PC-9 (cell line): Measurements from ENCODE around the gene PBX1. TPM values are rescaled to one million over a fixed set of nuclear protein-coding genes. Genes with fewer than 3 reads are reported as not detected.

ENCODE experiments used
- BruUV-seq: library from RNA; stranded (reverse); fragments of 400-500 nt; replicated peaks from 2 replicates; lab custom pipeline; 2021; lab: Mats Ljungman, UMichigan
- CTCF ChIA-PET: fragments of 300-600 bp; sonication (Branson Sonifier 250); formaldehyde crosslinking; loops from one replicate; lab custom pipeline; 2022; ENCODE audit warnings: antibody characterized with exemption; lab: Charles Lee
- POLR2A ChIA-PET: fragments of 300-600 bp; sonication (Branson Sonifier 250); formaldehyde crosslinking; loops from one replicate; lab custom pipeline; 2022; ENCODE audit warnings: antibody characterized with exemption; ENCODE audit not compliant: unreplicated experiment; lab: Charles Lee
- DNase-seq, 2 experiments: peaks; one replicate each; pipeline versions ENCODE4 v3.0.0 to v3.0.0-alpha.2; 2015 to 2022; ENCODE audit warnings: mixed read lengths in 1 of 2
- H2AFZ ChIP-seq: fragments of 200-600 bp; sonication (generic); 2 replicates; pipeline ENCODE4 v1.8.1; 2017; ENCODE audit warnings: antibody characterized with exemption
- H3F3A ChIP-seq: fragments of 200-600 bp; sonication (generic); 2 replicates; pipeline ENCODE4 v1.8.1; 2017; ENCODE audit warnings: antibody characterized with exemption, mild to moderate bottlenecking, low read depth; ENCODE audit not compliant: insufficient read depth
- H3K27ac ChIP-seq: fragments of 200-600 bp; sonication (generic); 2 replicates; pipeline ENCODE4 v1.6.1; 2016; ENCODE audit warnings: mixed run types
- H3K27me3 ChIP-seq: fragments of 200-600 bp; sonication (generic); 2 replicates; pipeline ENCODE4 v1.6.1; 2016; ENCODE audit warnings: low read depth, mixed run types; ENCODE audit not compliant: insufficient read depth
- H3K36me3 ChIP-seq: fragments of 200-600 bp; sonication (generic); 2 replicates; pipeline ENCODE4 v1.6.1; 2016; ENCODE audit warnings: low read depth, mixed run types
- H3K4me1 ChIP-seq: fragments of 200-600 bp; sonication (generic); replicated peaks from 2 replicates; pipeline ENCODE4 v1.6.1; 2016; ENCODE audit warnings: mixed run types; ENCODE audit not compliant: insufficient read depth
- H3K4me2 ChIP-seq: fragments of 200-600 bp; sonication (generic); 2 replicates; pipeline ENCODE4 v1.6.1; 2017; ENCODE audit warnings: mixed run types
- H3K4me3 ChIP-seq: fragments of 200-600 bp; sonication (generic); 2 replicates; pipeline ENCODE4 v1.6.1; 2016; ENCODE audit warnings: mixed run types
- H3K79me2 ChIP-seq: fragments of 200-600 bp; sonication (generic); 2 replicates; pipeline ENCODE4 v1.6.1; 2017; ENCODE audit warnings: low read depth, mixed run types
- H3K9me2 ChIP-seq: fragments of 200-600 bp; sonication (generic); 2 replicates; pipeline ENCODE4 v1.8.1; 2017; ENCODE audit warnings: mild to moderate bottlenecking; ENCODE audit not compliant: insufficient read depth
- H3K9me3 ChIP-seq: fragments of 200-600 bp; sonication (generic); 2 replicates; pipeline ENCODE4 v1.8.1; 2016; ENCODE audit warnings: low read depth; ENCODE audit not compliant: insufficient read depth
- H4K20me1 ChIP-seq: fragments of 200-600 bp; sonication (generic); 2 replicates; pipeline ENCODE4 v1.8.1; 2017; ENCODE audit not compliant: insufficient read depth
- CTCF ChIP-seq: fragments of 200-600 bp; sonication (generic); conservative IDR thresholded peaks from 2 replicates; pipeline ENCODE4 v1.6.1; 2017; ENCODE audit warnings: mixed run types, antibody characterized with exemption, mild to moderate bottlenecking, moderate library complexity
- EZH2 ChIP-seq: fragments of 200-600 bp; sonication (generic); IDR thresholded peaks from 2 replicates; pipeline ENCODE4 v1.8.0; 2017; ENCODE audit warnings: antibody characterized with exemption, low read depth
- intact Hi-C: fragments of 100-400 bp; cut with micrococcal nuclease; formaldehyde crosslinking; loops from one replicate; pipeline ENCODE4 v1.10.0; 2022; ENCODE audit not compliant: unreplicated experiment
- total RNA-seq: library from RNA; stranded (reverse); gene quantifications from 2 replicates; pipeline ENCODE4 v1.2.3, GENCODE V29; 2021

Gene PBX1
- total RNA-seq, 1 experiment from 2014 or later, result 57.7 TPM

GRCh38 chr1:164592634-164593033 is 33.6 kb downstream of the PBX1 start:
- H3K4me3 ChIP-seq, result no peak overlapping the region
- BruUV-seq, result no TSS peak
- no peak for TF ChIP-seq CTCF
- no peak for TF ChIP-seq EZH2
- H3K9me2 ChIP-seq, result no peaks in the 10 kb centered on the region
- peaks cover 54% of the 10 kb centered on the region for H3K4me1 ChIP-seq
- CTCF ChIA-PET, result no interaction called here
- peak overlapping the region; percentile 44 for H3K4me2 ChIP-seq
- H3K79me2 ChIP-seq, result peaks cover 29% of the 10 kb centered on the region
- intact Hi-C loops, result loop anchor here (1.0 kb wide), 1 partner anchor 10 kb away; no protein-coding TSS in a partner anchor
- H3K27me3 ChIP-seq, result no peaks in the 10 kb centered on the region
- H2AFZ ChIP-seq, result no peak overlapping the region
- POLR2A ChIA-PET, result no interaction called here
- H4K20me1 ChIP-seq, result no peaks in the 10 kb centered on the region
- peak overlapping the region; percentile 49; the same call in 1 of the 2 replicates for H3K27ac ChIP-seq
- peaks cover 15% of the 10 kb centered on the region; the same call in 1 of the 2 replicates for H3F3A ChIP-seq
- no peaks in the 10 kb centered on the region for H3K9me3 ChIP-seq
- no peak for DNase-seq
- H3K36me3 ChIP-seq, result peaks cover 11% of the 10 kb centered on the region

- Histone ChIP-seq H3K27ac (no peak overlapping the region), H3F3A (peaks cover 20% of the 10 kb centered on the region), H4K20me1 (no peaks in the 10 kb centered on the region), H3K36me3 (peaks cover 11% of the 10 kb centered on the region), H3K9me2 (no peaks in the 10 kb centered on the region), H3K27me3 (no peaks in the 10 kb centered on the region), H2AFZ (no peak overlapping the region), H3K79me2 (peaks cover 37% of the 10 kb centered on the region), H3K4me2 (no peak overlapping the region), H3K4me3 (no peak overlapping the region), H3K9me3 (no peaks in the 10 kb centered on the region), H3K4me1 (peaks cover 67% of the 10 kb centered on the region)
- intact Hi-C loops, result no loop called here
- POLR2A ChIA-PET, result interaction anchor here (0.6 kb wide), 1 partner anchor 412 kb away, joined by 3 read pairs; no protein-coding TSS in a partner anchor
- TF ChIP-seq CTCF, result no peak
- no peak for DNase-seq
- CTCF ChIA-PET, result no interaction called here
- BruUV-seq, result no TSS peak
These were observed 36.2 kb downstream of the PBX1 start for GRCh38 chr1:164595212-164595611.

- Histone ChIP-seq H3K36me3 (peaks cover 11% of the 10 kb centered on the region), H3K27me3 (no peaks in the 10 kb centered on the region), H3K27ac (no peak overlapping the region), H3F3A (peaks cover 19% of the 10 kb centered on the region), H3K4me3 (no peak overlapping the region), H3K4me1 (peaks cover 67% of the 10 kb centered on the region), H4K20me1 (no peaks in the 10 kb centered on the region), H3K9me3 (no peaks in the 10 kb centered on the region), H2AFZ (no peak overlapping the region), H3K9me2 (no peaks in the 10 kb centered on the region), H3K4me2 (no peak overlapping the region), H3K79me2 (peaks cover 37% of the 10 kb centered on the region)
- BruUV-seq, result no TSS peak
- no peak for TF ChIP-seq CTCF
- no peak for TF ChIP-seq EZH2
- ChIA-PET POLR2A (no interaction called here), CTCF (no interaction called here)
- no peak for DNase-seq
- intact Hi-C loops, result no loop called here
These were observed 37.2 kb downstream of the PBX1 start for GRCh38 chr1:164596172-164596571.
